HAP-1 (cell line): Measurements from ENCODE around the gene SND1.

Source experiments
- DNase-seq, 2 experiments: peaks; one replicate each; pipeline ENCODE4 v3.0.0-alpha.2; 2016 to 2020; ENCODE audit warnings: low spot score in 2 of 2
- H3K27me3 ChIP-seq: fragments of 250-450 bp; sonication (Bioruptor Pico); 2 replicates; pipeline ENCODE4 v1.5.1; 2020; ENCODE audit warnings: low read depth, mild to moderate bottlenecking, moderate library complexity
- H3K36me3 ChIP-seq: fragments of 250-450 bp; sonication (Bioruptor Pico); replicated peaks from 2 replicates; pipeline ENCODE4 v1.5.1; 2020; ENCODE audit warnings: mild to moderate bottlenecking
- H3K4me1 ChIP-seq: fragments of 250-450 bp; sonication (Bioruptor Pico); 2 replicates; pipeline ENCODE4 v1.5.1; 2020; ENCODE audit warnings: mild to moderate bottlenecking
- H3K4me3 ChIP-seq: fragments of 250-450 bp; sonication (Bioruptor Pico); 2 replicates; pipeline ENCODE4 v1.5.1; 2020; ENCODE audit warnings: mild to moderate bottlenecking, moderate library complexity
- H3K9me3 ChIP-seq: fragments of 250-450 bp; sonication (Bioruptor Pico); 2 replicates; pipeline ENCODE4 v1.5.1; 2020; ENCODE audit warnings: mild to moderate bottlenecking, moderate library complexity
- in situ Hi-C: fragments of 300-500 bp; cut with MboI; formaldehyde crosslinking; loops from 3 replicates; pipeline ENCODE4 v1.14.3; 2020; ENCODE audit warnings: low sequenced_read_pairs, inconsistent platforms, mixed read lengths

Gene SND1

DNA sequence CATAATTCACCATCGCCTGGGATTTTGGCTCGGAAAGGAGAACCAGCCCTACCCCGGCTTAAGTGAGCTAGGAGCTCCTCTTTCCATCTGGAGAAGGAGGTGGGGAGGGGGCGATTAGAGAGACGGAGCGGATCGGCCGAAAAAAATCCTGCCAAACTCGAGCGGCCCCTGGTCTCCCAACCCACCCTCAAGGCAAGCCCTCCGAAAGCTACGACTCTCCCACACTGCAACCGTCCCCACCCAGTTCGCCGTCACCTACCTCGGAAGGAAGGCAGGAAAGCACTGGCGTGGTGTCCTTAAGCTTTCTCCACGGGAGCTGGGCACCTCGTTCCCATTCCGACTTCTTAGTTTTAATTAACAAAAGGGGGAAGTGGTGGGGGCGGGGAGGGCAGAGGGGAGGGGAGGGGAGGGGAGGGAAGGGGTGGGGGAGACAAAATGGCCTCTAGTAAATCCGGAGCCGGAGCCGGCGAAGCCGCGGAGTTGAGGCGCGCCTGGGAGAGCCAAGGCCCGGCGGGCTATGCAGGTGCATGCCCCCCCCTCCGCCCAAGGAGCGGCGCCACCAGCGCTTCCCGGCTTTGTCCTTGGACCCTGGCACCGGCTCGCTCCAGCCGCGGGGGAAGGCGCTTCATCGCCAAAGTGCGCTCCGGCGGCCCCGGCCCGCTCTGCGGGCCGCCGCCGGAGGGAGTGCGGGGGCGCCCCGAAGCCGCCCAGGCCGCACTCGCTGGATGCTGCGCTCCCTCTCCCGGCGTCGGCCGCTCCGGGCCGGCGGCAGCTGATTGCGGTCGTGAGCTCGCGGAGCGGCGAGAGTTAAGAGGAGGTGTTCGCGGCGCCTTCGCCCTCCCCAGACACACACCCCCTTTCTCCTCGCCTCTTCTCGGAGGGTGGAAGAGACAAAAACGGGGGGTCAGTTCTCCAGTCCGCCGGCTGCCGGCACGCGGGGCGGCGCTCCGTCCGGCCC is 378.9 kb downstream of the SND1 start, which contains the start of gene LRRC4:
LRRC4 (minus strand) TSS at position 784 of the 958 bp plus-strand sequence. CDS start 797 bp downstream, outside the sequence.
- no peak for DNase-seq
- no peak within 1 kb of the TSS for H3K4me3 ChIP-seq

DNA sequence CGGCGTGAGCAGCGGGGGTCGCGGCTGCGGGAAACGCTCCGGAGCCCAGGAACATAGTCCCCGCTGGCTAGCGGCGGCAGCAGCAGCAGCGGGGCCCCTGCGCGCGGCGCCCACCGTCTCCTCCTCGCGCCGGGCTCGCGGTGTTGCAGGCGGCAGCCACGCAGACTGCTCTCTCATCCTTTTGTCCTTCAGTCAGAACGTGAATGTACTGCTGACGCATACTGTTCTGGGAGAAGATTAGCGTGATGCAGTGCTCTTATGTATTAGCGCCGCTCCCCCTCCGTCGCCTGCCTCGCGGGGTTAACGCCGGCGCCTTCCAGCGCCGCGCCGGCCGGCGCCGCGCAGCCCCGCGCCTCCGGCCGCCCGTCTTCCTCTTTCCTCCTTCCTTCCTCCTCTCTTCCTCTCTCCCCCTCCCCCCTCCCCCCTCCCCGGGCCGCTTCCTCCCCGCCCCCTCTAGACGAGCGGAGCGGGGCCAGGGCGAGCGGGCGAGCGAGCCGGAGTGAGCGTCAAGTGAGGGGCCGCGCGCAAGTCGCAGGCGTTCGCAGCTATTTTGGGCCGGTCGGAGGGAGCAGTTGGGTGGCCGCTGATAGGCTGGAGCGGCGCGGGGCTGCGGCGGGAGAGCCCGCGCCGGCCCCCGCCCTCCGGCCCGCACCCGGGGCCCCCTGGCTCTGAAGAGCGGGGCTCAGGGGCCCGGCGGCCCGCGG is 380.1 kb downstream of the SND1 start:
- DNase-seq: no peak
- Histone ChIP-seq H3K9me3 (no peaks in the 10 kb centered on the region), H3K4me3 (no peak overlapping the region), H3K36me3 (0 out of 2 replicates have a peak, but pooled peaks cover 4% of the 10 kb centered on the region), H3K27me3 (no peaks in the 10 kb centered on the region), H3K4me1 (peaks cover 9% of the 10 kb centered on the region)
- in situ Hi-C loops: no loop called here

More for the DNA sequence above, 378.9 kb downstream of the SND1 start, which contains the start of gene LRRC4:
- in situ Hi-C loops: no loop called here
- 0 out of 2 replicates have a peak, but pooled peaks cover 4% of the 10 kb centered on the region for H3K36me3 ChIP-seq
- H3K27me3 ChIP-seq: no peaks in the 10 kb centered on the region
- H3K9me3 ChIP-seq: no peaks in the 10 kb centered on the region
- H3K4me1 ChIP-seq: peaks cover 15% of the 10 kb centered on the region

DNA sequence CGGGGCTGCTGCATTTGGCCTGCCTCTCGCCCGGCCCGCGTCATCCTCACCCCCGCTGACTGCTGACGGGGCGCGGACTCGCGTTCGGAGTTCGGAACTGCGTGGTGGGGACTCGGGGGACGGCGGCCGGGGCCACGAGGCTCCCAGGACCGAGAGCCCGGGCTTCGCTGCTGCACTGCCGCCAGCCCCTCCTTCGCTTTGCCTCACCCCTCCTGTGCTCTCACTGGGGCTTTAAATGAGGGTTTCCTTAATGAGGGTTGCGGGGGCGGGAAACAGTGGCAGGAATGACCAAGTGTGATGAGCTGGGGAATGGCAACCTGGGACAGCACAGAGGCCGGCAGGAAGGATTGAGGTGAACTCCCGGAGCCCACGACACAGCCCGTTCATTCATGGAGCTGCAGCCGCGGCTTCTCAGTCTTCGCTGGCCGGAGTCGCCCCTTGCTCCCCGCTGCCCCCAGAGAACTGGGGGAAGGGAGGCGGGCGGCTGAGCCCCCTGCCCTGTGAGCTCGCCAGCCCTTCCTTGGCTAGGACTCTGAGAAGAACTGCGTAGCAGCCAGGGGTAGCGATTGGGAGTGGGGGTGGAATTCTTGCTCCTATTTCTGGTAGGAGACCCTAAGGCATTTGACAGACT is 380.7 kb downstream of the SND1 start:
- Histone ChIP-seq H3K9me3 (no peaks in the 10 kb centered on the region), H3K36me3 (0 out of 2 replicates have a peak, but pooled peaks cover 4% of the 10 kb centered on the region), H3K4me1 (peaks cover 5% of the 10 kb centered on the region), H3K27me3 (no peaks in the 10 kb centered on the region), H3K4me3 (no peak overlapping the region)
- no peak for DNase-seq
- in situ Hi-C loops: no loop called here

DNA sequence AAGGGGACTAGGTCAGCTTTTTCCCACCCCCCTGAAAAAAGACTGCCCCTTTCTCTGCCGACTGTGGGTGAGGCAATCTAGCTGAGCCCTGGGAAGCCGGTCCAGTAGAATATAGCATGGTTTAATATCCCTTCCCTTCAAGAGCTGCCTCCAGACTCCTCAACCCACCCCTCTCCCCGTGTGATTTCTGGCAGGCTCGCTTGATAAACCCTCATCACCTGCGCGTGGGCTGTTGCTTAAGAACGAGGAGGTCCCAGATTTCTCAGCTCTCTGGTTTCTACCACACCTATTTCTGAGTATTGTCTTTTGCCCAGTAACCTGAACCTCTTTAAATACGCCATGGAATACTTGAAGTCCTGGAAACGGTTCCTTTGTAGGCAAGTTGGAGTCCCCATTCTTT is 381.3 kb downstream of the SND1 start:
- in situ Hi-C loops: no loop called here
- Histone ChIP-seq H3K4me1 (no peaks in the 10 kb centered on the region; the same call in 1 of the 2 replicates), H3K27me3 (no peaks in the 10 kb centered on the region), H3K4me3 (no peak overlapping the region), H3K36me3 (0 out of 2 replicates have a peak, but pooled peaks cover 4% of the 10 kb centered on the region), H3K9me3 (no peaks in the 10 kb centered on the region)
- no peak for DNase-seq

DNA sequence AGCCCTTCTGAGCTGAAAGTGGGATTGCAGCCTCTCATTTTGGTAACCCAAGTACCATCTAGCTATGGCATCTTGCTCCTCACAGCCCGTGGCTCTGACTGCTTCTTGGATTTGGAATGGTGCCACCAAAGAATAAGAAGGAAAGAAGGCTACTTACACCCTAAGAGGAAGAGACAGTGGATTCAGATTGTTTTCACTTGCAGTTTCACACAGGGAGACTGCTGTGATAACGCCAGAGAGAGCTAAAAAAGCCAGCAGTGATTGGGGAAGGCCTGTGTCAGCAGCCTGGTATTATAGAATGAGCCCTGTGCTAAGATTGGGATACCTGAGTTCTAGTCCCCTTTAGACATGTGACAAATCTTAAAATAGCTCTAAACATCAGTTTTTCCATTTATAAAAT is 382.8 kb downstream of the SND1 start:
- in situ Hi-C loops: no loop called here
- Histone ChIP-seq H3K4me1 (no peaks in the 10 kb centered on the region), H3K9me3 (no peaks in the 10 kb centered on the region), H3K4me3 (no peak overlapping the region), H3K27me3 (no peaks in the 10 kb centered on the region), H3K36me3 (no peaks in the 10 kb centered on the region)
- no peak for DNase-seq

DNA sequence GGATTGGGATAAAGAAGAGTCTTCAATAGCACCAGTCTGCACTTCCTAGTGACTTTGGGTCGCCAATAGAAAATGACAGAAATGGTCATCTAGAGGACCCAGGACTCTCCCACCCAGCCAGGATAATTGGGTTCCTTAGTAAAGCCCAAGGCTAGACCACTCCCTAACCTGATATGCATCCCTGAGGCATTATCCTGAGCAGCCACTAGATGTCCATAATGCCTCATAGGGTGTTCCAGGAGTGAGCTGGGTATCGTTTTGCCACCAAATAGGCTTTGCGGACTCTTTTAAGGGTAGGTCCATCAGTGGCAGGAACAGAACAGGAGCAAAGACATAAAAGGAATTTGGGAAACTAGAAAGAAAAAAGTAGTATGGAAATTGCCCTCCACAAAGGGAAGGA is 383.7 kb downstream of the SND1 start:
- no peaks in the 10 kb centered on the region for H3K27me3 ChIP-seq
- no peak overlapping the region for H3K4me3 ChIP-seq
- H3K9me3 ChIP-seq: no peaks in the 10 kb centered on the region
- peak; percentile 15 to 21 for DNase-seq
- in situ Hi-C loops: no loop called here
- H3K36me3 ChIP-seq: no peaks in the 10 kb centered on the region
- no peaks in the 10 kb centered on the region for H3K4me1 ChIP-seq

DNA sequence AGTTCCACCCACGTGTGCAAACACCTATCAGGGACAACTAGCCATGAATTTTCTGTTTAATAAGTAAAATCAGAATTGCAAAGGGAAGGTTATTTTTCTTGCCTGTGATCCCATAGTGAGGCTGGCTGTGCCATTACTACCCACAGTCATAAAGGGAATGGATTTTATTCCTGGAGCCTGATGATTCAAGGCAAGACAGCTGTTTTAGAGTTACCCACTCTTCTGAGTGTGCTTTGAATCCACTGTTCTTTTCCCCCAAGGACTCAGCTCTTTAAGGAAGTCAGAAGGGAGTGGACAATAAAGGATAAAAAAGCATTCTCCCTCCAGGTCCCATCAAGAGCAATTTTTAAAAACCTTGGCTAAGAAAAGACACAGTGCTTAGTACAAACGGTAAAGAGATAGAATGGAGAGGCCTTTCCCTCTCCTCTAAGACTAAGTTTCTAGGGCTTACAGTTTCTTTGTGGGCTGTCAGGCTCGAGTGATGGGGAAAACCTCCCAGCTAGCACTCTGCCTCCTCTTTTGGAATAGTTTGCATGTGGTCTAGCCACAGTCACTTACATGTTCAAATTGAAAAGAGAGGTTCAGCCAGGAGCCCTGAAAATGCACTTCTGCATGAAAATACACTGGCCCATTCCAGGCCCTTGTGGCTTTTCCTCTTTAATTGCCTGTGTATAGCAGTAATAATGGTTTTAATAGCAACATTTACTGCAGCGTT is 384.4 kb downstream of the SND1 start:
- Histone ChIP-seq H3K36me3 (no peaks in the 10 kb centered on the region), H3K27me3 (no peaks in the 10 kb centered on the region), H3K4me3 (no peak overlapping the region), H3K4me1 (no peaks in the 10 kb centered on the region), H3K9me3 (no peaks in the 10 kb centered on the region)
- DNase-seq: no peak
- in situ Hi-C loops: no loop called here

DNA sequence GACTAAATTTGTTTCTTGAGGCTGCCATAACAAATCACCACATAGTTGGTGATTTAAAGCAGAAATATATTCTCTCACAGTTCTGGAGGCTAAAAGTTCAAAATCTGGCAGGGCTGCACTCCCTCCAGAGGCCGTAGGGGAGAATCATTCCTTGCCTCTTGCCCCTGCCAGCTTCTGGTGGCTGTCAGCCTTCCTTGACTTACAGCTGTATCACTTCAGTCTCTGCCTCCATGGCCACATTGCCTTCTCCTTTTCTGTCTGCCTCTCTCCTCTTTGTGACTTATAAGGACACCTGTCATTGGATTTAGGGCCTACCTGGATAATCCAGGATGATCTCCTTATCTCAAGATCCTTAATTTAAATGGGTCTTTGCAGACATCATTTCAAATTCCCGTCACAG is 385.1 kb downstream of the SND1 start:
- Histone ChIP-seq H3K4me1 (no peaks in the 10 kb centered on the region), H3K9me3 (no peaks in the 10 kb centered on the region), H3K4me3 (no peak overlapping the region), H3K27me3 (no peaks in the 10 kb centered on the region), H3K36me3 (no peaks in the 10 kb centered on the region)
- no peak for DNase-seq
- in situ Hi-C loops: no loop called here

DNA sequence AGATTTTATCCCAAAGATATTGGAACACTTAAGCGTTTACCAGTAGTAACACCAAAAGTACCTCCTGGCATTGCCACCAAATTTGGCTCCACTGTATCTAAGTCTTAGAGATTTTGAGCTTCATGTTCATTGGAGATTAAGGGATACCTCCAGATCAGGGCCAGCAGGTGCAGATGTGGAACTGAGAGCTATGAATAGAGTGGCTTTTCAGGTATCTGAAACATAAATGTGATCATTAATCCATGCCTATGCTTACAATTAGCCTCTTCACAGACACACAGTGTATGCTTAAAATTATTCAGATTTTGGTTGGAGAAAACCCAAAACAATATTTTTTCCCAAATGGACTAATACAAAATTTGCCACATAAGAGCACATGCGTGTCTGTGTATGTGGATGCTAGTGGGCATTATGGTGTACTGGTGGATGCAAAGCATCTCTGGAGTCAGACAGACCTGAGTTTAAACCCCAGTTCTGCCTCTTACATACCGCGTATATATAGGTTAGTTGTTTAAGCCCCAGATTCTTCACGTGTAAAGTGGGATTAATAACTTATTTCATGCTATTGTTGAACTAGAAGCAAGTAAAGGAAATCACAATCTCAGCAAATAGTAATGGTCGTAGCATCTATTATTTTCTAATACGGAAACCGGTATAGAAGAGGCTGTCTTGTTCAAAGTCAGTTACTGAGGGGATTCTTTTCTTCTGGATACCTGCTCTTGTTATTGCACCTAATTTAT is 386.1 kb downstream of the SND1 start:
- Histone ChIP-seq H3K36me3 (no peaks in the 10 kb centered on the region), H3K4me1 (no peaks in the 10 kb centered on the region), H3K4me3 (no peak overlapping the region), H3K27me3 (no peaks in the 10 kb centered on the region), H3K9me3 (no peaks in the 10 kb centered on the region)
- DNase-seq: no peak
- in situ Hi-C loops: no loop called here

DNA sequence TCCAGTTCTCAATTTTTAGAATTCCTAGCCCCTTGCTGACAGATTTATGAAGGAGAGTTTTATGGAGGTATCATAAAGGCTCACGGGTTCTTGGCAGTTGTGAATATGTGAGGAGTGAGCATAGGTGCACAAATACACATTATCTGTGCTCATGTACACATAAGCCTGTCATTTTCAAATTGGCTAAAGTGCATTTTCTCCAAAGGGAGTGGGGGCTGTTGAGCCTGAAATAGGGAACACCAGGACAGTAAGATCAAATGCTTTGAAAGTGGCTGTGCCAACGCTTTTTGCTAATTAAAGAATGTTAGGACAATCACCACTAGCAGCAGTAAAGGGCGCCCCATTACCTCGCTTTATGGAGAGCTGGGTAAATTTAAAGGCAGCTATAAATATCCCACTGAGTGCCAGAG is 387.6 kb downstream of the SND1 start:
- no peak for DNase-seq
- Histone ChIP-seq H3K4me1 (no peaks in the 10 kb centered on the region), H3K4me3 (no peak overlapping the region), H3K27me3 (no peaks in the 10 kb centered on the region), H3K9me3 (no peaks in the 10 kb centered on the region), H3K36me3 (no peaks in the 10 kb centered on the region)
- in situ Hi-C loops: no loop called here

DNA sequence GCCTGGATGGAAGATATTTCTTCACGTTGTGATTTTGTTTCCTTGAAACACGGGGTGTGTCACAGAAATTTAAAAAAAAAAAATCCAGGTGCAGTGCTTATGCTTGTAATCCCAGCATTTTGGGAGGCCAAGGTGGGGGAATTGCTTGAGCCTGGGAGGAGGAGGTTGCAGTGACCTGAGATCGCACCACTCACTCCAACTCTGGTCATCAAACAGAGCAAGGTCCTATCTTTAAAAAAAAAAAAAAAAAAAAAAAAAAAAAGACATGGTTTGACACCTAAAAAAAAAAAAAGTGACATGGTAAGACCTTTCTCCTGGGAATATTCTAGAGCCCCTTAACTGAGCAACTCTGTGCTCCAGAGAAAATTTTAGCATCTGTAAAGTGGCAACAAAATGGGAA is 388.2 kb downstream of the SND1 start:
- no peaks in the 10 kb centered on the region for H3K27me3 ChIP-seq
- no peaks in the 10 kb centered on the region for H3K4me1 ChIP-seq
- in situ Hi-C loops: no loop called here
- no peaks in the 10 kb centered on the region for H3K9me3 ChIP-seq
- no peaks in the 10 kb centered on the region for H3K36me3 ChIP-seq
- H3K4me3 ChIP-seq: no peak overlapping the region
- no peak for DNase-seq

DNA sequence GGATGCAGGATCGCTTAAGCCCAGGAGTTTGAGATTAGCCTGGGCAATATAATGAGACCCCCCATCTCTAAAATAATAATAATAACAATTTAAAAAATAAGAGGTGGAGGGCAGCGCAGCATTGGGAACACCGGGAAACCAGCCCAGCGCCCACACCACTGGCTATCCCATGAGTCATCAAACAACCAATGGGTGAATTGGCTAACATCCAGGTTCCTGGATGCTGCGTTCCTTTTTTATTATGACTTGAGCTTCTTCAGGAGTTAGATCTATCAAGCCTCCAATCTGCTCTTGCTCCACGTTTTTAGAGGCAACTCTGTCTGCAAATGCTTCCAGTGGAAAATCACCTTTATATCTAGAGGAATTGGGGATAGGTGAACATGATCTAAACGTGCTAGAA is 389.2 kb downstream of the SND1 start:
- no peak overlapping the region for H3K4me3 ChIP-seq
- no peaks in the 10 kb centered on the region for H3K4me1 ChIP-seq
- no peaks in the 10 kb centered on the region for H3K27me3 ChIP-seq
- H3K36me3 ChIP-seq: no peaks in the 10 kb centered on the region
- in situ Hi-C loops: no loop called here
- H3K9me3 ChIP-seq: no peaks in the 10 kb centered on the region
- no peak for DNase-seq

DNA sequence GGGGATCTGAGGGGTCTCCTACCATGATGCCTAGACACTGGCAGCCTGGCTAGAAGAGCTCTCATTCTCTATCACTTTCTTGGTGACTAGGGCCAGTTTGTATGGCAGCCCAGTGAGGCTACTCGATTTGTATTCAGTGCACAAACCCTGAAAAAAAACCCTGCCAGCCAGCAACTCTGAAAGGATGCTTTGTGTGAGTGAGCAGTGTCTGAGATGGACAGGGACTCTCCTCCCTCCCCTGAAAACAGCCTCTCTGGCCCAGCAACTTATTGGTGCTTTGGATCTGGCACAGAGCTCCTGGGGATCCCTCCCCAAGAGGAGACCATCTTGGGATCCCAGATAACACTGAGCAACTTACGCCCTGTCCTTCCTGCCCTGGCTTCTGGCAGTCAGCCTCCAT is 390.0 kb downstream of the SND1 start:
- no peak for DNase-seq
- Histone ChIP-seq H3K4me3 (no peak overlapping the region), H3K9me3 (no peaks in the 10 kb centered on the region), H3K27me3 (no peaks in the 10 kb centered on the region), H3K4me1 (no peaks in the 10 kb centered on the region), H3K36me3 (no peaks in the 10 kb centered on the region)
- in situ Hi-C loops: no loop called here
